Measurements from ENCODE around the gene SLC29A2. TPM values are rescaled to one million over a fixed set of nuclear protein-coding genes. Genes with fewer than 3 reads are reported as not detected.

Gene SLC29A2
- total RNA-seq, 1 donor from 2014 or later: 5.7 TPM

- Mint-ChIP-seq H3K4me3 (ENCODE audit: unreplicated experiment) (no peak overlapping the region), H3K9me3 (ENCODE audit: unreplicated experiment) (no peaks in the 10 kb centered on the region), H3K27ac (ENCODE audit: unreplicated experiment) (no peak overlapping the region), H3K36me3 (ENCODE audit: low read depth, unreplicated experiment) (no peaks in the 10 kb centered on the region), H3K27me3 (ENCODE audit: unreplicated experiment) (peaks cover 15% of the 10 kb centered on the region), H3K4me1 (ENCODE audit: unreplicated experiment) (peaks cover 3% of the 10 kb centered on the region)
- no peak for TF ChIP-seq CTCF (IDR thresholded peaks at IDR 0.05; ENCODE audit: unreplicated experiment)
- DNase-seq (ENCODE audit: low spot score): no peak
Observed at GRCh38 chr11:66412110-66412509, 40.5 kb upstream of the SLC29A2 start.

GRCh38 chr11:66411323-66411722, 39.8 kb upstream of the SLC29A2 start:
- no peak for TF ChIP-seq CTCF (IDR thresholded peaks at IDR 0.05; ENCODE audit: unreplicated experiment)
- no peak overlapping the region for H3K4me3 Mint-ChIP-seq (ENCODE audit: unreplicated experiment)
- no peak for DNase-seq (ENCODE audit: low spot score)
- peaks cover 12% of the 10 kb centered on the region for H3K27me3 Mint-ChIP-seq (ENCODE audit: unreplicated experiment)
- no peak overlapping the region for H3K27ac Mint-ChIP-seq (ENCODE audit: unreplicated experiment)
- H3K9me3 Mint-ChIP-seq (ENCODE audit: unreplicated experiment): no peaks in the 10 kb centered on the region
- no peaks in the 10 kb centered on the region for H3K36me3 Mint-ChIP-seq (ENCODE audit: low read depth, unreplicated experiment)
- H3K4me1 Mint-ChIP-seq (ENCODE audit: unreplicated experiment): peaks cover 3% of the 10 kb centered on the region

- no peak for DNase-seq (ENCODE audit: low spot score)
- H3K27ac Mint-ChIP-seq (ENCODE audit: unreplicated experiment): no peak overlapping the region
- peaks cover 12% of the 10 kb centered on the region for H3K27me3 Mint-ChIP-seq (ENCODE audit: unreplicated experiment)
- H3K36me3 Mint-ChIP-seq (ENCODE audit: low read depth, unreplicated experiment): no peaks in the 10 kb centered on the region
- peaks cover 3% of the 10 kb centered on the region for H3K4me1 Mint-ChIP-seq (ENCODE audit: unreplicated experiment)
- H3K4me3 Mint-ChIP-seq (ENCODE audit: unreplicated experiment): no peak overlapping the region
- TF ChIP-seq CTCF (IDR thresholded peaks at IDR 0.05; ENCODE audit: unreplicated experiment): no peak
- H3K9me3 Mint-ChIP-seq (ENCODE audit: unreplicated experiment): no peaks in the 10 kb centered on the region
Observed at GRCh38 chr11:66410191-66410590, 38.6 kb upstream of the SLC29A2 start.

- Mint-ChIP-seq H3K27ac (ENCODE audit: unreplicated experiment) (no peak overlapping the region), H3K9me3 (ENCODE audit: unreplicated experiment) (no peaks in the 10 kb centered on the region), H3K4me1 (ENCODE audit: unreplicated experiment) (peaks cover under 1% of the 10 kb centered on the region), H3K4me3 (ENCODE audit: unreplicated experiment) (no peak overlapping the region), H3K36me3 (ENCODE audit: low read depth, unreplicated experiment) (no peaks in the 10 kb centered on the region), H3K27me3 (ENCODE audit: unreplicated experiment) (peaks cover 12% of the 10 kb centered on the region)
- no peak for TF ChIP-seq CTCF (IDR thresholded peaks at IDR 0.05; ENCODE audit: unreplicated experiment)
- no peak for DNase-seq (ENCODE audit: low spot score)
Observed at GRCh38 chr11:66409226-66409625, 37.7 kb upstream of the SLC29A2 start.

- peaks cover 10% of the 10 kb centered on the region for H3K27me3 Mint-ChIP-seq (ENCODE audit: unreplicated experiment)
- peak; percentile 97 for DNase-seq (ENCODE audit: low spot score)
- H3K4me1 Mint-ChIP-seq (ENCODE audit: unreplicated experiment): no peaks in the 10 kb centered on the region
- H3K36me3 Mint-ChIP-seq (ENCODE audit: low read depth, unreplicated experiment): no peaks in the 10 kb centered on the region
- no peak overlapping the region for H3K4me3 Mint-ChIP-seq (ENCODE audit: unreplicated experiment)
- peak; percentile 99 for TF ChIP-seq CTCF (IDR thresholded peaks at IDR 0.05; ENCODE audit: unreplicated experiment)
- H3K27ac Mint-ChIP-seq (ENCODE audit: unreplicated experiment): no peak overlapping the region
- no peaks in the 10 kb centered on the region for H3K9me3 Mint-ChIP-seq (ENCODE audit: unreplicated experiment)
Observed at GRCh38 chr11:66408488-66409214, 37.1 kb upstream of the SLC29A2 start.
